GM12878 (cell line): ENCODE results near the gene SIK2. TPM values are rescaled to one million over a fixed set of nuclear protein-coding genes. Genes with fewer than 3 reads are reported as not detected.

ENCODE experiments used
- ATAC-seq: fragments of 200-7000 bp; cut with Tn5 transposase; 3 replicates; pipeline ENCODE4 v1.9.1; 2020; ENCODE audit warnings: mild to moderate bottlenecking, moderate library complexity
- BruUV-seq: library from RNA; stranded (reverse); fragments of 400-500 nt; replicated peaks from 2 replicates; lab custom pipeline; 2021; lab: Mats Ljungman, UMichigan
- CTCF ChIA-PET: fragments of 300-600 bp; sonication (Branson Sonifier 250); formaldehyde crosslinking; extraction: SDS; loops from one replicate; lab custom pipeline; 2021; ENCODE audit warnings: inconsistent platforms; lab: Yijun Ruan, JAX
- POLR2A ChIA-PET: fragments of 350-600 bp; formaldehyde crosslinking; extraction: SDS; loops from one replicate; lab custom pipeline; 2021; ENCODE audit warnings: inconsistent platforms; lab: Charles Lee
- RAD21 ChIA-PET: fragments of 300-600 bp; sonication (Branson Sonifier 250); formaldehyde crosslinking; loops from one replicate; lab custom pipeline; 2023; ENCODE audit warnings: antibody characterized with exemption; ENCODE audit not compliant: unreplicated experiment; lab: Charles Lee
- SMC1A ChIA-PET: fragments of 300-600 bp; sonication (Branson Sonifier 250); formaldehyde crosslinking; loops from one replicate; lab custom pipeline; 2023; ENCODE audit not compliant: unreplicated experiment, uncharacterized antibody; lab: Charles Lee
- DNase-seq: peaks from one replicate; pipeline ENCODE4 v3.0.0-alpha.2; 2011; ENCODE audit warnings: low read depth, low spot score
- FAIRE-seq: peaks from 3 replicates; lab custom pipeline; 2011; peaks lifted over from hg19 to GRCh38; lab: Jason Lieb, UNC
- H2AFZ ChIP-seq: 2 replicates; pipeline ENCODE4 v1.6.0; 2011; ENCODE audit warnings: low read depth, low read length, control low read depth; ENCODE audit not compliant: control insufficient read depth
- H3K27ac ChIP-seq: 2 replicates; pipeline ENCODE4 v1.5.1; 2011; ENCODE audit warnings: control low read depth; ENCODE audit not compliant: control insufficient read depth, insufficient read depth
- H3K27me3 ChIP-seq, 2 experiments: replicated peaks in 1 of 2; 2 replicates each; pipeline versions ENCODE4 v1.6.0 to v1.6.1; 2011; ENCODE audit warnings: low read length in 1 of 2; ENCODE audit not compliant: control insufficient read depth in 2 of 2, insufficient read depth in 2 of 2
- H3K36me3 ChIP-seq, 2 experiments: 2 replicates each; pipeline ENCODE4 v1.5.1; 2011; ENCODE audit warnings: low read length in 1 of 2; ENCODE audit not compliant: control insufficient read depth in 2 of 2, insufficient read depth in 2 of 2
- H3K4me1 ChIP-seq: 2 replicates; pipeline ENCODE4 v1.6.1; 2011; ENCODE audit warnings: mild to moderate bottlenecking, low read length, moderate library complexity, mixed read lengths; ENCODE audit not compliant: control insufficient read depth, insufficient read depth
- H3K4me2 ChIP-seq: 2 replicates; pipeline ENCODE4 v1.6.0; 2011; ENCODE audit warnings: control low read depth; ENCODE audit not compliant: control insufficient read depth, insufficient read depth
- H3K4me3 ChIP-seq: fragments of 200-600 bp; sonication (generic); 2 replicates; pipeline ENCODE4 v1.5.1; 2016
- H3K79me2 ChIP-seq: 2 replicates; pipeline ENCODE4 v1.6.0; 2011; ENCODE audit warnings: low read length; ENCODE audit not compliant: control insufficient read depth, insufficient read depth
- H3K9ac ChIP-seq: 2 replicates; pipeline ENCODE4 v1.8.0; 2011; ENCODE audit warnings: low read length, control low read depth, mixed read lengths; ENCODE audit not compliant: control insufficient read depth, insufficient read depth
- H3K9me3 ChIP-seq: replicated peaks from 3 replicates; pipeline ENCODE4 v1.5.1; 2011; ENCODE audit warnings: mild to moderate bottlenecking, low read length; ENCODE audit not compliant: control insufficient read depth, insufficient read depth
- H4K20me1 ChIP-seq: 2 replicates; pipeline ENCODE4 v1.6.0; 2011; ENCODE audit not compliant: control insufficient read depth, insufficient read depth
- E4F1 ChIP-seq: fragments of 450-650 bp; IDR thresholded peaks from 2 replicates; pipeline ENCODE4 v1.6.1; 2018; ENCODE audit warnings: borderline replicate concordance, mild to moderate bottlenecking; ENCODE audit not compliant: partially characterized antibody
- EGR1 ChIP-seq, 2 experiments: IDR thresholded peaks; 1 replicate in 1 of 2; 2 replicates in 1 of 2; pipeline ENCODE4 v1.6.1; 2011 to 2012; ENCODE audit warnings: low read depth in 2 of 2, low read length in 2 of 2, borderline replicate concordance in 1 of 2, mild to moderate bottlenecking in 1 of 2, moderate library complexity in 1 of 2
- ELK1 ChIP-seq: IDR thresholded peaks from 2 replicates; pipeline ENCODE4 v1.6.1; 2012; ENCODE audit warnings: low read depth, low read length, improper control_type of control experiment
- HSF1 ChIP-seq: fragments of 150-350 bp; IDR thresholded peaks from 2 replicates; pipeline ENCODE4 v1.6.1; 2014; ENCODE audit warnings: mild to moderate bottlenecking, low read depth, low read length
- IRF5 ChIP-seq: fragments of 450-650 bp; IDR thresholded peaks from 2 replicates; pipeline ENCODE4 v1.6.1; 2017; ENCODE audit warnings: borderline replicate concordance
- MEF2B ChIP-seq: fragments of 450-650 bp; IDR thresholded peaks from 2 replicates; pipeline ENCODE4 v1.6.1; 2018; ENCODE audit warnings: mild to moderate bottlenecking, moderate library complexity; ENCODE audit not compliant: partially characterized antibody, poor library complexity, severe bottlenecking
- MTA2 ChIP-seq: fragments of 450-650 bp; IDR thresholded peaks from 2 replicates; pipeline ENCODE4 v1.6.1; 2016; ENCODE audit warnings: low read depth, mild to moderate bottlenecking, moderate library complexity
- NRF1 ChIP-seq: conservative IDR thresholded peaks from 2 replicates; pipeline ENCODE4 v1.6.1; 2011; ENCODE audit warnings: mild to moderate bottlenecking, low read depth, low read length, improper control_type of control experiment
- WGBS: methylation state at CpG from one replicate; pipeline ENCODE4 v1.1.6; 2016; ENCODE audit warnings: low lambda C conversion rate; ENCODE audit not compliant: insufficient replicate concordance, insufficient coverage; ENCODE audit errors: missing lambda C conversion rate; 5-methylcytosine and 5-hydroxymethylcytosine counted together
- in situ Hi-C: fragments of 300-500 bp; cut with MboI; formaldehyde crosslinking; loops from 9 replicates; pipeline ENCODE4 v1.14.3; 2018; ENCODE audit warnings: mixed read lengths
- intact Hi-C: fragments of 100-400 bp; cut with micrococcal nuclease; formaldehyde crosslinking; loops from one replicate; pipeline ENCODE4 v1.14.2; 2022; ENCODE audit not compliant: unreplicated experiment
- polyA plus RNA-seq, 11 experiments: library from polyadenylated mRNA; depleted of rRNA in 4 of 11; unstranded in 6 of 11; stranded (reverse) in 5 of 11; fragments of >200 nt; fragmentation: Nextera tagmentation in 4 of 11; fragmentation: Illumina TruSeq in 1 of 11; extraction: Ambion mirVana in 4 of 11; extraction: Trizol in 1 of 11; gene quantifications; 1 replicate in 1 of 11; 2 replicates in 10 of 11; pipeline versions ENCODE4 v1.2.1 to v1.2.3, GENCODE V29; 2011 to 2016; ENCODE audit warnings: inconsistent platforms in 2 of 11, missing spikeins in 2 of 11, low read depth in 1 of 11
- total RNA-seq, 4 experiments: library from RNA; depleted of rRNA in 3 of 4; stranded (reverse); fragments of >200 nt in 3 of 4; fragmentation: Illumina TruSeq in 1 of 4; extraction: Trizol in 1 of 4; gene quantifications; 2 replicates each; pipeline versions ENCODE4 v1.2.1 to v1.2.3, GENCODE V29; 2013 to 2021

SIK2 gene
- total and polyA plus RNA-seq, 10 of the 15 experiments (the other 5 are each of a cell fraction or from before 2014, with no cell fraction given) = 0.97 to 14.2 (median 4.5) TPM

GRCh38 chr11:111718859-111719258, 116.6 kb downstream of the SIK2 start:
- SMC1A ChIA-PET = interaction anchor here (1.3 kb wide), 1 partner anchor 114 kb away, joined by 4 read pairs; no protein-coding TSS in a partner anchor
- TF ChIP-seq MTA2 (no peak), HSF1 (no peak), E4F1 (no peak), ELK1 (no peak), NRF1 (no peak), EGR1 (IDR thresholded peaks at IDR 0.05; ENCODE audit: borderline replicate concordance in 1 of 2, low read depth in 2 of 2, low read length in 2 of 2) (no peak), MEF2B (no peak), IRF5 (no peak)
- TF ChIP-seq, all 136 proteins: peak for 0
- H3K4me1 ChIP-seq = peaks cover 11% of the 10 kb centered on the region
- H2AFZ ChIP-seq = no peak overlapping the region
- peaks cover 16 to 26% of the 10 kb centered on the region in 2 experiments for H3K36me3 ChIP-seq
- ChIA-PET RAD21 (no interaction called here), POLR2A (no interaction called here), CTCF (no interaction called here)
- no TSS peak for BruUV-seq
- ATAC-seq = no peak
- no peaks in the 10 kb centered on the region for H3K79me2 ChIP-seq
- H3K4me2 ChIP-seq = no peak overlapping the region
- H3K4me3 ChIP-seq = no peak overlapping the region
- 99% methylated on average over 5 of the region's 5 CpGs for WGBS
- no peaks in the 10 kb centered on the region for H3K9me3 ChIP-seq
- H3K27me3 ChIP-seq = no peaks in the 10 kb centered on the region
- no peaks in the 10 kb centered on the region for H4K20me1 ChIP-seq
- DNase-seq = no peak
- no peak for FAIRE-seq
- no peak overlapping the region for H3K9ac ChIP-seq
- intact Hi-C loops = loop anchor here (5.0 kb wide), 1 partner anchor 117 kb away; the partner anchor contains the start of gene SIK2
- H3K27ac ChIP-seq = no peak overlapping the region
- in situ Hi-C loops = no loop called here
